HG02759 (cell line): ENCODE data around the gene OGDHL.

ENCODE experiments used
- ATAC-seq: cut with Tn5 transposase; IDR thresholded peaks from one replicate; pipeline ENCODE4 v1.9.1; 2021; ENCODE audit warnings: mild to moderate bottlenecking, moderate library complexity; ENCODE audit not compliant: unreplicated experiment

OGDHL gene

GRCh38 chr10:49691588-49691987 is 70.5 kb downstream of the OGDHL start:
- no peak for ATAC-seq

- ATAC-seq, result no peak
Measured at GRCh38 chr10:49690698-49691356, 71.3 kb downstream of the OGDHL start.

GRCh38 chr10:49689882-49690510 is 72.1 kb downstream of the OGDHL start:
- no peak for ATAC-seq

- ATAC-seq, result no peak
Measured at GRCh38 chr10:49688920-49689319, 73.2 kb downstream of the OGDHL start.

GRCh38 chr10:49688261-49688846 is 73.8 kb downstream of the OGDHL start:
- no peak for ATAC-seq

- no peak for ATAC-seq
Measured at GRCh38 chr10:49686651-49687050, 75.5 kb downstream of the OGDHL start.
